ENCODE data around the gene RILPL1. TPM values are rescaled to one million over a fixed set of nuclear protein-coding genes. Genes with fewer than 3 reads are reported as not detected.

RILPL1 gene
- total RNA-seq, 2 experiments from 2014 or later: 2.9 TPM

GRCh38 chr12:123449249-123449733 lies 84.2 kb downstream of the RILPL1 start:
- DNase-seq: no peak
- CTCF ChIA-PET: interaction anchor here (1.2 to 1.6 kb wide), 3 partner anchors 8 to 133 kb away, joined by 4 to 6 read pairs (median 5); partner anchors contain the start of genes RILPL2 and SNRNP35
- POLR2A ChIA-PET: interaction anchor here (1.4 to 3.1 kb wide), 4 partner anchors 9 to 21 kb away, joined by 5 to 19 read pairs (median 10); partner anchors contain the start of genes RILPL2 and SNRNP35

GRCh38 chr12:123446333-123446713 lies 87.2 kb downstream of the RILPL1 start:
- H3K36me3 Mint-ChIP-seq (ENCODE audit: low read depth): peaks cover 3% of the 10 kb centered on the region
- intact Hi-C loops (cut with micrococcal nuclease): no loop called here
- H3K27me3 Mint-ChIP-seq: no peaks in the 10 kb centered on the region
- no peak for DNase-seq
- CTCF ChIA-PET: no interaction called here
- ATAC-seq: no peak
- peaks cover 2% of the 10 kb centered on the region for H3K9me3 Mint-ChIP-seq
- no peak overlapping the region for H3K4me3 Mint-ChIP-seq
- no peak for TF ChIP-seq CTCF (IDR thresholded peaks at IDR 0.05)
- no peak overlapping the region for H3K27ac Mint-ChIP-seq
- peaks cover 16% of the 10 kb centered on the region for H3K4me1 Mint-ChIP-seq (ENCODE audit: low read depth)
- POLR2A ChIA-PET: interaction anchor here (1.7 to 2.2 kb wide), 2 partner anchors 8 to 11 kb away, joined by 4 to 7 read pairs; no protein-coding TSS in a partner anchor

More at GRCh38 chr12:123449249-123449733, 84.2 kb downstream of the RILPL1 start:
- TF ChIP-seq CTCF (IDR thresholded peaks at IDR 0.05): no peak
- Mint-ChIP-seq H3K36me3 (ENCODE audit: low read depth) (peaks cover 3% of the 10 kb centered on the region), H3K27ac (peak overlapping the region; percentile 87), H3K4me1 (ENCODE audit: low read depth) (peaks cover 16% of the 10 kb centered on the region), H3K27me3 (no peaks in the 10 kb centered on the region), H3K4me3 (peak overlapping the region; percentile 24), H3K9me3 (peaks cover 2% of the 10 kb centered on the region)
- ATAC-seq: no peak
- intact Hi-C loops (cut with micrococcal nuclease): no loop called here

- H3K27me3 Mint-ChIP-seq: no peaks in the 10 kb centered on the region
- DNase-seq: no peak
- intact Hi-C loops (cut with micrococcal nuclease): no loop called here
- H3K4me1 Mint-ChIP-seq (ENCODE audit: low read depth): peaks cover 16% of the 10 kb centered on the region
- ChIA-PET CTCF (no interaction called here), POLR2A (interaction anchor here (1.7 kb wide), 1 partner anchor 11 kb away, joined by 4 read pairs; no protein-coding TSS in a partner anchor)
- ATAC-seq: no peak
- no peak overlapping the region for H3K27ac Mint-ChIP-seq
- peaks cover 2% of the 10 kb centered on the region for H3K9me3 Mint-ChIP-seq
- no peak overlapping the region for H3K4me3 Mint-ChIP-seq
- peaks cover 3% of the 10 kb centered on the region for H3K36me3 Mint-ChIP-seq (ENCODE audit: low read depth)
- no peak for TF ChIP-seq CTCF (IDR thresholded peaks at IDR 0.05)
Measured at GRCh38 chr12:123445388-123446332, 87.9 kb downstream of the RILPL1 start.

- intact Hi-C loops (cut with micrococcal nuclease): no loop called here
- TF ChIP-seq CTCF (IDR thresholded peaks at IDR 0.05): no peak
- POLR2A ChIA-PET: no interaction called here
- Mint-ChIP-seq H3K4me1 (ENCODE audit: low read depth) (peaks cover 13% of the 10 kb centered on the region), H3K9me3 (peaks cover 2% of the 10 kb centered on the region), H3K36me3 (ENCODE audit: low read depth) (peaks cover 2% of the 10 kb centered on the region), H3K27me3 (no peaks in the 10 kb centered on the region), H3K27ac (no peak overlapping the region), H3K4me3 (no peak overlapping the region)
- ATAC-seq (no peak), DNase-seq (no peak)
- CTCF ChIA-PET: interaction anchor here (0.7 kb wide), 1 partner anchor 613 kb away, joined by 4 read pairs; no protein-coding TSS in a partner anchor
Measured at GRCh38 chr12:123444092-123445026, 89.2 kb downstream of the RILPL1 start.

All from activated CD8-positive, alpha-beta T cell treated with anti-CD3 and anti-CD28 coated beads for 36 hours (primary cell).